Pulmonary artery endothelial cell (primary cell): ENCODE data around the gene ZNF780B. TPM values are rescaled to one million over a fixed set of nuclear protein-coding genes. Genes with fewer than 3 reads are reported as not detected.

Experiments used
- DNase-seq: peaks from one replicate; pipeline ENCODE4 v3.0.0-alpha.2; 2011; ENCODE audit warnings: low read depth, low spot score
- total RNA-seq: library from RNA; depleted of rRNA; stranded (reverse); fragments of >200 nt; gene quantifications from 2 replicates; pipeline ENCODE4 v1.2.3, GENCODE V29; 2014

The ZNF780B gene
- total RNA-seq, 1 donor from 2014 or later: 6.5 TPM

- no peak for DNase-seq
These were observed 72.2 kb downstream of the ZNF780B start for GRCh38 chr19:39983695-39984300.

GRCh38 chr19:39982883-39983282, 73.1 kb downstream of the ZNF780B start:
- DNase-seq: no peak

Other genes with a start within 250 kb of the ZNF780B start
- gene DYRK1B, start 222.1 kb downstream of the ZNF780B start, total RNA-seq: 9.2 and 12.4 TPM in 2 replicates
- 278 and 378 TPM in 2 replicates for gene FBL, start 209.9 kb downstream of the ZNF780B start, total RNA-seq
- under 0.01 and 0.04 TPM in 2 replicates for gene FCGBP, start 121.6 kb downstream of the ZNF780B start, total RNA-seq
- gene PSMC4, start 85.1 kb downstream of the ZNF780B start, total RNA-seq: 129 and 161 TPM in 2 replicates
- gene ZNF546, start 59.2 kb downstream of the ZNF780B start, total RNA-seq: 2.0 and 6.5 TPM in 2 replicates
- gene ZNF780A, start 34.7 kb upstream of the ZNF780B start, total RNA-seq: 10.2 and 17.5 TPM in 2 replicates
- gene MAP3K10, start 135.2 kb upstream of the ZNF780B start, total RNA-seq: 5.5 and 7.0 TPM in 2 replicates
- not detected in 2 replicates for gene TTC9B, start 162.2 kb upstream of the ZNF780B start, total RNA-seq
- 0.07 TPM in 1 of 2 replicates, not detected in the other for gene CCNP, start 170.5 kb upstream of the ZNF780B start, total RNA-seq
- 22.6 and 30.1 TPM in 2 replicates for gene AKT2, start 229.1 kb upstream of the ZNF780B start, total RNA-seq